Measurements from ENCODE around the gene DNAH6. TPM values are rescaled to one million over a fixed set of nuclear protein-coding genes. Genes with fewer than 3 reads are reported as not detected.

Gene DNAH6
- total RNA-seq, 1 experiment from 2014 or later = not detected

DNA sequence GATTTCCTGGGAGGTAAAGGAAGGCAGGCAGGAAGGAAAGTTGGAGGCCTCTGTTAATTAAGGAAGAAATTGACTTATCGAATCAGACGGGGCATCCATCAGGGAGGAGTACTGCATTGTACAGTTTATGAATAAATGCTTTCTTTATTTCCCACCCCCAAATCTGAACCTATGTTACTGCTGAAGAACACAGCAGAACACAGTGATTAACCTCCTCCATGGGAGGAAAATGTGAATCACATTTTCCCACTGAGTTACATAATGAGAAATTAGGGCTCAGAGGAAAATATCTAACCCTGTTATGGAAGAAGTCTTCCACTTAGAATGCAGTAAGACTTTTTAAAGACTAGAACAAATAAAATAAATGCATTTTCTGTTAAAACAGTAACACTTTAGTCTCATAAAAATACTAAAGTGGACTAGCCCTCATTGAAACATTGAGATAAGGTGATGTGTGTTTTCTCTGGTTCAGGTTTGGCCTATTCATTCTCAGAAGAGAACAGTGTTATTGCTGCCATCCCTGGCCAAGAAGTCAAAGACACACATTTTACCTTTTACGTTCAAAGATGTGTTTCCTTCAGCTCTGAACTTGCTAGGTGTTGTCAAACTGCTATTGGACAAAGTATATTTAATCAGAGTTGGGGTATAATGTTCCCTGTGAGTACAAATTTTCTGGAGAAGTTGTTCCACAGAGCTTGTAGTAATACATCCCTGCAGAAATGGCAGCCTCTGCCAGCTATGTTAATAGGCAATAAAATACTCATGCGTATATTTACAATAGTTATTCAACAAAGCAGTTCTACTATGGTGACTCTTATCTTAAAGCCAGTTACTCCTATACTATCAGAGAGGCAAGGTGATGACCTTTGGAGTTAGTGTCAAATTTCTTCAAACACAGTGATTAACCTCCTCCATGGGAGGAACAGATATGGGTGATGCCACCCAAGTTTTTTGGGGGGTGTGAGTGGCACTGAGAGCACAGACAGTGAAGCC, 11.1 kb downstream of the DNAH6 start:
- Histone ChIP-seq H3K79me2 (ENCODE audit: low read length) (no peaks in the 10 kb centered on the region), H3K9ac (ENCODE audit: low read length) (no peak overlapping the region), H3K36me3 (ENCODE audit: low read depth, low read length) (no peaks in the 10 kb centered on the region), H3K4me3 (ENCODE audit: low read length) (no peak overlapping the region), H3F3A (ENCODE audit: low read length, unreplicated experiment) (no peaks in the 10 kb centered on the region), H3K4me1 (ENCODE audit: insufficient read depth, low read length) (no peaks in the 10 kb centered on the region), H2AFZ (ENCODE audit: low read length) (no peak overlapping the region), H3K27me3 (ENCODE audit: low read length) (peaks cover 58% of the 10 kb centered on the region), H3K9me2 (replicated peaks; ENCODE audit: low read length) (no peaks in the 10 kb centered on the region), H3K27ac (ENCODE audit: low read length) (no peak overlapping the region), H3K4me2 (ENCODE audit: low read length) (no peak overlapping the region), H3K9me3 (ENCODE audit: low read length) (no peaks in the 10 kb centered on the region), H4K20me1 (ENCODE audit: low read length) (no peaks in the 10 kb centered on the region)
- no peak for ATAC-seq
- TF ChIP-seq EZH2phosphoT487 (IDR thresholded peaks at IDR 0.05; ENCODE audit: borderline replicate concordance, low read length) (no peak), CTCF (conservative IDR thresholded peaks at IDR 0.05; ENCODE audit: low read depth, low read length) (no peak), EZH2 (IDR thresholded peaks at IDR 0.05; ENCODE audit: low read length, unreplicated experiment) (no peak)
- CTCF ChIA-PET = no interaction called here
- no TSS peak for BruUV-seq (replicated peaks)
- intact Hi-C loops (cut with micrococcal nuclease) = no loop called here
- no peak for DNase-seq
- POLR2A ChIA-PET (ENCODE audit: unreplicated experiment) = no interaction called here

DNA sequence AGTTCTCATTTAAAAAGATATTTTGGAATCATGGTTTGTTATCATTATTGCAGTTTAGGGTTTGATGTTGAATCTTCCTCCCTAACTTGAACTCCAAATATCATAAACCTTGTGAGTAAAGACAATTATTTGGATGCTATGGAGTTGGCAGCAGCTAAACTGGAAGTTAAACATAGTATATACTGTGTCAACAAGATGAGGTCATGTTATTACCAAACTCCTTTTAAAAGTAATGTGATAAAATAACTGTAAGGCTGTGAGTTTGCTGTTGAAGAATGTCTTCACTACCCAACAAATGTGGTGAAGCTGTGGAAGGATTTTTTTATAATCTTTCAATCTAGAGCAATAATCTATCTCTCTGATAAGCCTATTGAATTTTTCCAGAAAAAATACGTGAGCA, 16.0 kb downstream of the DNAH6 start:
- intact Hi-C loops (cut with micrococcal nuclease) = no loop called here
- DNase-seq (peak; percentile 25), ATAC-seq (peak; percentile 84)
- Histone ChIP-seq H3F3A (ENCODE audit: low read length, unreplicated experiment) (no peaks in the 10 kb centered on the region), H3K79me2 (ENCODE audit: low read length) (no peaks in the 10 kb centered on the region), H4K20me1 (ENCODE audit: low read length) (no peaks in the 10 kb centered on the region), H3K27ac (ENCODE audit: low read length) (no peak overlapping the region), H3K9ac (ENCODE audit: low read length) (no peak overlapping the region), H3K4me3 (ENCODE audit: low read length) (no peak overlapping the region), H3K36me3 (ENCODE audit: low read depth, low read length) (no peaks in the 10 kb centered on the region), H3K4me1 (ENCODE audit: insufficient read depth, low read length) (no peaks in the 10 kb centered on the region), H3K9me2 (replicated peaks; ENCODE audit: low read length) (no peaks in the 10 kb centered on the region), H3K27me3 (ENCODE audit: low read length) (peaks cover 74% of the 10 kb centered on the region), H3K4me2 (ENCODE audit: low read length) (no peak overlapping the region), H2AFZ (ENCODE audit: low read length) (no peak overlapping the region), H3K9me3 (ENCODE audit: low read length) (no peaks in the 10 kb centered on the region)
- ChIA-PET POLR2A (ENCODE audit: unreplicated experiment) (no interaction called here), CTCF (no interaction called here)
- no TSS peak for BruUV-seq (replicated peaks)
- TF ChIP-seq CTCF (conservative IDR thresholded peaks at IDR 0.05; ENCODE audit: low read depth, low read length) = no peak
- TF ChIP-seq EZH2phosphoT487 (IDR thresholded peaks at IDR 0.05; ENCODE audit: borderline replicate concordance, low read length) = no peak
- TF ChIP-seq EZH2 (IDR thresholded peaks at IDR 0.05; ENCODE audit: low read length, unreplicated experiment) = no peak

DNA sequence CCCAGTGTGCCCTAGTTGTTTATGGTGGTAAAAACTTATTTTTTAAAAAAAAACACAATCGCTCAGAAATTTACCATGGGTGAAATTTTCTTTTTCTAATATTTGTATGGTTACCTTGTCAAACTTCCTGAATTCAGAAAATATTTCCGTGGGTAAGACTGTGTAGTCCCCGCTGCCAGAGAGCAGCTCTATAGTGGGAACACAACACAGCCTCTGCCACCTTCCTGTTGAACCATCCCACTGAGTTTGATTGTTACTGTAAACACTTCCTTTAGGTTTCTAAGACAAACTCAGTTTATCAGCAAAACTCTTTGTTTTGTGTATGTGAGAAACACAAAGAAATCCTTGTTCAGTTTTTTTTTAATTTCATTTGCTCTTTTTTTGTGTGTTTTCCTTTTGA, 17.9 kb downstream of the DNAH6 start:
- Histone ChIP-seq H4K20me1 (ENCODE audit: low read length) (no peaks in the 10 kb centered on the region), H3K4me2 (ENCODE audit: low read length) (no peak overlapping the region), H2AFZ (ENCODE audit: low read length) (no peak overlapping the region), H3K36me3 (ENCODE audit: low read depth, low read length) (no peaks in the 10 kb centered on the region), H3K9me3 (ENCODE audit: low read length) (no peaks in the 10 kb centered on the region), H3K27me3 (ENCODE audit: low read length) (peaks cover 59% of the 10 kb centered on the region), H3K27ac (ENCODE audit: low read length) (no peak overlapping the region), H3K9me2 (replicated peaks; ENCODE audit: low read length) (no peaks in the 10 kb centered on the region), H3K9ac (ENCODE audit: low read length) (no peak overlapping the region), H3F3A (ENCODE audit: low read length, unreplicated experiment) (no peaks in the 10 kb centered on the region), H3K4me1 (ENCODE audit: insufficient read depth, low read length) (no peaks in the 10 kb centered on the region), H3K79me2 (ENCODE audit: low read length) (no peaks in the 10 kb centered on the region), H3K4me3 (ENCODE audit: low read length) (no peak overlapping the region)
- ChIA-PET POLR2A (ENCODE audit: unreplicated experiment) (no interaction called here), CTCF (no interaction called here)
- intact Hi-C loops (cut with micrococcal nuclease) = no loop called here
- ATAC-seq = no peak
- TF ChIP-seq EZH2 (IDR thresholded peaks at IDR 0.05; ENCODE audit: low read length, unreplicated experiment) (no peak), EZH2phosphoT487 (IDR thresholded peaks at IDR 0.05; ENCODE audit: borderline replicate concordance, low read length) (no peak), CTCF (conservative IDR thresholded peaks at IDR 0.05; ENCODE audit: low read depth, low read length) (no peak)
- no TSS peak for BruUV-seq (replicated peaks)
- DNase-seq = no peak
